ENCODE data around the gene TC2N. TPM values are rescaled to one million over a fixed set of nuclear protein-coding genes. Genes with fewer than 3 reads are reported as not detected.

TC2N gene
- total and polyA plus RNA-seq, 2 donors = 23.9 to 42.5 TPM

DNA sequence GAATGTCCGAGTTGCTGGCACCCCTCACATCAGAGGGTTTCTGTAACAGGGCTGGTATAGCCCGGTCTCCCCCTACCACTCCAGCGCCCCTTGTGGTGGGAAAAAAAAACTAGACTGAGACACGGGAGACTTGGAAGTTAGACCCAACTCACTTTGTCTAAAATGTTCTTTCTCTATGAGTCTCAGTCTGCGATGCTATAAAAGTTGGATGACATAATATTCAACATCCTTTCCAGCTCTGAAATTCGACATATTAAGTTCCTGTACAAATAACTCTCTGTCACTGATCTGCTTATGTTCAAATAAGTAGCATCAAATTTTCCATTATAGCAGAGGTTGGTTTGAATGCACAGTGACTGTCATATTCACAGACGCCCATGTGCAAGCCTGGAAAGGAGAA lies 25.7 kb upstream of the TC2N start:
- H3K27ac ChIP-seq (ENCODE audit: low read depth in 1 of 2, low read length in 1 of 2) = peak overlapping the region in 1 of 2 donors; percentile 56
- H3K4me3 ChIP-seq (ENCODE audit: low read length in 2 of 2) = no peak overlapping the region
- H3K27me3 ChIP-seq (ENCODE audit: control insufficient read depth in 2 of 2, insufficient read depth in 1 of 2, low read length in 1 of 2) = no peaks in the 10 kb centered on the region
- H3K36me3 ChIP-seq (ENCODE audit: control insufficient read depth in 2 of 2, insufficient read depth in 2 of 2, low read length in 1 of 2) = no peaks in the 10 kb centered on the region
- peaks cover 23 to 26% of the 10 kb centered on the region in 2 donors for H3K4me1 ChIP-seq (ENCODE audit: control insufficient read depth in 2 of 2, insufficient read depth in 2 of 2, low read length in 2 of 2)
- DNase-seq (ENCODE audit: low read depth in 6 of 9, low spot score in 9 of 9) = peak in 2 of 9 donors; percentile 67 to 77
- 70% methylated on average over 7 of the region's 7 CpGs for WGBS
- H3K9me3 ChIP-seq (ENCODE audit: control insufficient read depth in 2 of 2, insufficient read depth in 1 of 2, low read length in 1 of 2) = no peaks in the 10 kb centered on the region

GRCh38 chr14:91891721-91892220 lies 24.4 kb upstream of the TC2N start:
- peaks cover 23 to 26% of the 10 kb centered on the region in 2 donors for H3K4me1 ChIP-seq (ENCODE audit: control insufficient read depth in 2 of 2, insufficient read depth in 2 of 2, low read length in 2 of 2)
- no peaks in the 10 kb centered on the region for H3K27me3 ChIP-seq (ENCODE audit: control insufficient read depth in 2 of 2, insufficient read depth in 1 of 2, low read length in 1 of 2)
- DNase-seq (ENCODE audit: low read depth in 6 of 9, low spot score in 9 of 9) = no peak
- H3K36me3 ChIP-seq (ENCODE audit: control insufficient read depth in 2 of 2, insufficient read depth in 2 of 2, low read length in 1 of 2) = no peaks in the 10 kb centered on the region
- no peak overlapping the region for H3K27ac ChIP-seq (ENCODE audit: low read depth in 1 of 2, low read length in 1 of 2)
- H3K9me3 ChIP-seq (ENCODE audit: control insufficient read depth in 2 of 2, insufficient read depth in 1 of 2, low read length in 1 of 2) = no peaks in the 10 kb centered on the region
- 98% methylated on average over 3 of the region's 3 CpGs for WGBS
- H3K4me3 ChIP-seq (ENCODE audit: low read length in 2 of 2) = no peak overlapping the region

- H3K4me3 ChIP-seq (ENCODE audit: low read length in 2 of 2) = no peak overlapping the region
- no peak for DNase-seq (ENCODE audit: low read depth in 6 of 9, low spot score in 9 of 9)
- H3K9me3 ChIP-seq (ENCODE audit: control insufficient read depth in 2 of 2, insufficient read depth in 1 of 2, low read length in 1 of 2) = no peaks in the 10 kb centered on the region
- peaks cover 23 to 26% of the 10 kb centered on the region in 2 donors for H3K4me1 ChIP-seq (ENCODE audit: control insufficient read depth in 2 of 2, insufficient read depth in 2 of 2, low read length in 2 of 2)
- H3K27me3 ChIP-seq (ENCODE audit: control insufficient read depth in 2 of 2, insufficient read depth in 1 of 2, low read length in 1 of 2) = no peaks in the 10 kb centered on the region
- 98% methylated on average over 5 of the region's 5 CpGs for WGBS
- no peaks in the 10 kb centered on the region for H3K36me3 ChIP-seq (ENCODE audit: control insufficient read depth in 2 of 2, insufficient read depth in 2 of 2, low read length in 1 of 2)
- H3K27ac ChIP-seq (ENCODE audit: low read depth in 1 of 2, low read length in 1 of 2) = no peak overlapping the region
Measured at GRCh38 chr14:91891101-91891500, 23.8 kb upstream of the TC2N start.

DNA sequence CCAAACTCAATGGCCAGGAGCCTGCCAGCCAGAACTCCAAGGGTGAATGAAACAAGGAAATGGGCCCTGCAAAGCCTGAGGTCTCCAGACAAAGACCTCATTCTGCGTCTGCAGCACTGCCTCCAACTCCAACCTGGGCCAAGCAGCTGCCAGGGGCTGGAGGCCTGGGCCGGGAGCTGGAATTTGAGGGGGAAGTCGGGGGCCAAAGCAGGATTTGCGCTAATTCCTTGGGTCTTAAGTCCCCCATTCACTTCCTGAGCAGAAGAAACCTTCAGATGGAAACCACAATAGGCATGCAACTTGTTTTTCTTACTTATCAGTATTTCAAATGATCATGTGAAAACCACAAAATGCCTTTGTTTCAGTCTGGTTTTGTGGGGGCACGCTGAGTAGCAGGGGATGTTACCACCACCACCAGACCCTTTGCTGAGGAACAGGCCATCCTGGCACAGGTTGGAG lies 23.0 kb upstream of the TC2N start:
- Histone ChIP-seq H3K9me3 (ENCODE audit: control insufficient read depth in 2 of 2, insufficient read depth in 1 of 2, low read length in 1 of 2) (no peaks in the 10 kb centered on the region), H3K4me3 (ENCODE audit: low read length in 2 of 2) (no peak overlapping the region), H3K36me3 (ENCODE audit: control insufficient read depth in 2 of 2, insufficient read depth in 2 of 2, low read length in 1 of 2) (no peaks in the 10 kb centered on the region), H3K27me3 (ENCODE audit: control insufficient read depth in 2 of 2, insufficient read depth in 1 of 2, low read length in 1 of 2) (no peaks in the 10 kb centered on the region), H3K27ac (ENCODE audit: low read depth in 1 of 2, low read length in 1 of 2) (peak overlapping the region; percentile 61 to 65), H3K4me1 (ENCODE audit: control insufficient read depth in 2 of 2, insufficient read depth in 2 of 2, low read length in 2 of 2) (peaks cover 23 to 26% of the 10 kb centered on the region in 2 donors)
- WGBS = 11% methylated on average over 5 of the region's 5 CpGs
- peak in 1 of 9 donors; percentile 57 for DNase-seq (ENCODE audit: low read depth in 6 of 9, low spot score in 9 of 9)

DNA sequence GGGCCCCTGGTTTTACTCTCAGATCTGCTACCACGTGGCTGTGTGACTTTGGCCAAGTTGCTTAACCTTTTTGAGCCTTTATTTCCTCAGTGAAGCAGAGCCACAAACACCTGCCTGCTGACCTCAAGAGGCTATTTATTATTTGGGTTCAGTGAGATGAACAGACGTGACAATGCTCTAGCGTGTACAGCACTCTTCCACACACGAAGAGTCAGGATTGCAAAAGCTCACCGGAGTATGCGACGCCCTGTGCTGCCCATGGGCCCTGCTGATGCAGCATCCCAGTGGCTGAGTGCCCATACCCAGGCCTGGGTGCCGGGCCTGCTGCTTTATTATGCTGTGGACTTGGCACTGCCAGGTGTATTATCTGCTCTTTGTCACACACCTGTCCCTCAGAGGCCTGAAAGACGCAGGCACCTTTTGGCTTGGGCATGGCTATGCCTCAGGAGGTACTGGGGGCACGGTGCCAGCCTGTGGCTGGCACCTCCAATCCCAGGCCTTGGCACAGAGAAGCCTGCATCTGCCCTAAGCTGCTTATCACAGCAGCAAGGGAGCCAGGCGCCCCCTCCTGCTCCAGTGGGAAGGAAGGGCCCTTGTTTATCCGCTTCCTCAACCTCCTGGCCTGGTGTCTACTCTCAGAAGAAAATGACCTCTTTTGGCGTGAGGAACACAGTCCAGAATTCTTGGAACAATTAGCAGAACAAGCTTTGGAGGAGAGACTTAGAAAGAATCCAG lies 22.3 kb upstream of the TC2N start:
- Histone ChIP-seq H3K4me3 (ENCODE audit: low read length in 2 of 2) (no peak overlapping the region), H3K27me3 (ENCODE audit: control insufficient read depth in 2 of 2, insufficient read depth in 1 of 2, low read length in 1 of 2) (no peaks in the 10 kb centered on the region), H3K4me1 (ENCODE audit: control insufficient read depth in 2 of 2, insufficient read depth in 2 of 2, low read length in 2 of 2) (peaks cover 23 to 26% of the 10 kb centered on the region in 2 donors), H3K27ac (ENCODE audit: low read depth in 1 of 2, low read length in 1 of 2) (peak overlapping the region in 1 of 2 donors; percentile 65), H3K36me3 (ENCODE audit: control insufficient read depth in 2 of 2, insufficient read depth in 2 of 2, low read length in 1 of 2) (no peaks in the 10 kb centered on the region), H3K9me3 (ENCODE audit: control insufficient read depth in 2 of 2, insufficient read depth in 1 of 2, low read length in 1 of 2) (no peaks in the 10 kb centered on the region)
- 91% methylated on average over 13 of the region's 13 CpGs for WGBS
- DNase-seq (ENCODE audit: low read depth in 6 of 9, low spot score in 9 of 9) = no peak

GRCh38 chr14:91888641-91889476 lies 21.5 kb upstream of the TC2N start:
- Histone ChIP-seq H3K4me3 (ENCODE audit: low read length in 2 of 2) (no peak overlapping the region), H3K9me3 (ENCODE audit: control insufficient read depth in 2 of 2, insufficient read depth in 1 of 2, low read length in 1 of 2) (no peaks in the 10 kb centered on the region), H3K27ac (ENCODE audit: low read depth in 1 of 2, low read length in 1 of 2) (peak overlapping the region in 1 of 2 donors; percentile 10), H3K36me3 (ENCODE audit: control insufficient read depth in 2 of 2, insufficient read depth in 2 of 2, low read length in 1 of 2) (no peaks in the 10 kb centered on the region), H3K27me3 (ENCODE audit: control insufficient read depth in 2 of 2, insufficient read depth in 1 of 2, low read length in 1 of 2) (no peaks in the 10 kb centered on the region), H3K4me1 (ENCODE audit: control insufficient read depth in 2 of 2, insufficient read depth in 2 of 2, low read length in 2 of 2) (peaks cover 23 to 26% of the 10 kb centered on the region in 2 donors)
- no peak for DNase-seq (ENCODE audit: low read depth in 6 of 9, low spot score in 9 of 9)
- WGBS = 98% methylated on average over 10 of the region's 10 CpGs

- DNase-seq (ENCODE audit: low read depth in 6 of 9, low spot score in 9 of 9) = no peak
- H3K4me1 ChIP-seq (ENCODE audit: control insufficient read depth in 2 of 2, insufficient read depth in 2 of 2, low read length in 2 of 2) = peaks cover 21 to 22% of the 10 kb centered on the region in 2 donors
Measured at GRCh38 chr14:91886961-91887360, 19.6 kb upstream of the TC2N start.

DNA sequence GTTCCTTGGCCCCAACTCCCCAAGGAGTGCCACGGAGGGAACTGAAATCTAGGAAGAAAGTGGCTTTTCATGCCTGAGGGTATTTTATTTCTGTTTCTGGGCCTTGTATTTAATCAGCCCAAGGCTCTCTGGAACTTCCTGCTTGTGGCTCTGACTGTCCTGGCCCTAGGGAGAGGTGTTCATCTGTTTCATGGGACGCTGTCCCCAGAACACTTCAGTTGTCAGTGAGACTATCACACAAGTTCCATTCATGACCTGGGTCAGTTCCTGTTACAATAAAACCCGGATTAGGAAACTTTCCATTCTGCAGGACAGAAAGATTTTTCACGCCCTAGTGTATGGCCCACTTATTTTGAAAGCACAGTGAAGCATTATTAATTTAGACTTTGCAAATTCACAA lies 18.5 kb upstream of the TC2N start:
- no peak overlapping the region for H3K4me3 ChIP-seq (ENCODE audit: low read length in 2 of 2)
- H3K4me1 ChIP-seq (ENCODE audit: control insufficient read depth in 2 of 2, insufficient read depth in 2 of 2, low read length in 2 of 2) = peaks cover 17 to 22% of the 10 kb centered on the region in 2 donors
- no peak for DNase-seq (ENCODE audit: low read depth in 6 of 9, low spot score in 9 of 9)
- no peaks in the 10 kb centered on the region for H3K9me3 ChIP-seq (ENCODE audit: control insufficient read depth in 2 of 2, insufficient read depth in 1 of 2, low read length in 1 of 2)
- no peaks in the 10 kb centered on the region for H3K27me3 ChIP-seq (ENCODE audit: control insufficient read depth in 2 of 2, insufficient read depth in 1 of 2, low read length in 1 of 2)
- no peak overlapping the region for H3K27ac ChIP-seq (ENCODE audit: low read depth in 1 of 2, low read length in 1 of 2)
- 96% methylated on average over 4 of the region's 4 CpGs for WGBS
- no peaks in the 10 kb centered on the region for H3K36me3 ChIP-seq (ENCODE audit: control insufficient read depth in 2 of 2, insufficient read depth in 2 of 2, low read length in 1 of 2)

More at GRCh38 chr14:91886961-91887360, 19.6 kb upstream of the TC2N start:
- Histone ChIP-seq H3K36me3 (ENCODE audit: control insufficient read depth in 2 of 2, insufficient read depth in 2 of 2, low read length in 1 of 2) (no peaks in the 10 kb centered on the region), H3K4me3 (ENCODE audit: low read length in 2 of 2) (no peak overlapping the region), H3K27ac (ENCODE audit: low read depth in 1 of 2, low read length in 1 of 2) (no peak overlapping the region), H3K9me3 (ENCODE audit: control insufficient read depth in 2 of 2, insufficient read depth in 1 of 2, low read length in 1 of 2) (no peaks in the 10 kb centered on the region), H3K27me3 (ENCODE audit: control insufficient read depth in 2 of 2, insufficient read depth in 1 of 2, low read length in 1 of 2) (no peaks in the 10 kb centered on the region)
- WGBS = 98% methylated on average over 8 of the region's 8 CpGs
